Upper lobe of left lung (tissue), 4 donors: ENCODE measurements around the gene NSF.

Experiments
- CTCF ChIP-seq, 6 experiments: fragments of 450-650 bp in 4 of 6; fragments of 200-600 bp in 2 of 6; sonication (generic) in 2 of 6; IDR thresholded peaks; one replicate each; pipeline ENCODE4 v1.5.1; 2016 to 2019; ENCODE audit warnings: antibody characterized with exemption in 6 of 6
- POLR2AphosphoS5 ChIP-seq, 2 donors: sonication (generic); formaldehyde crosslinking; IDR thresholded peaks; one replicate each; pipeline ENCODE4 v1.5.1; 2017; ENCODE audit warnings: antibody characterized with exemption in 2 of 2

GRCh38 chr17:46758614-46759013, 168.1 kb downstream of the NSF start:
- TF ChIP-seq CTCF (IDR thresholded peaks at IDR 0.05) = no peak
- no peak for TF ChIP-seq POLR2AphosphoS5 (IDR thresholded peaks at IDR 0.05)
